SW 1271 (cell line): Measurements from ENCODE around the gene GGT5.
A peak's percentile ranks its signal among the peaks of the same experiment; 100 is the strongest.
"Not testable (repeated sequence)": the region's sequence is repeated elsewhere in the genome, so short reads cannot be mapped to it uniquely, and the experiment has no call there.

Experiments used
- DNase-seq, 2 experiments: peaks; one replicate each; lab custom pipeline; 2025; lab: John Stamatoyannopoulos, UW

GGT5 gene

GRCh38 chr22:24183321-24184031, 61.4 kb downstream of the GGT5 start:
- no peak for DNase-seq

- DNase-seq, result not testable (repeated sequence)
Observed at GRCh38 chr22:24182900-24183246, 62.0 kb downstream of the GGT5 start.

GRCh38 chr22:24181996-24182899, 62.6 kb downstream of the GGT5 start:
- no peak for DNase-seq

- DNase-seq, result no peak
Observed at GRCh38 chr22:24181088-24181995, 63.5 kb downstream of the GGT5 start, which contains the start of gene SUSD2. TSS of gene SUSD2 (plus strand) at chr22:24181487. CDS start at chr22:24181520, 33 bp downstream.

- DNase-seq, result no peak
Observed at GRCh38 chr22:24180316-24181087, 64.4 kb downstream of the GGT5 start.

GRCh38 chr22:24179478-24180210, 65.2 kb downstream of the GGT5 start:
- no peak for DNase-seq

- no peak for DNase-seq
Observed at GRCh38 chr22:24178502-24179440, 66.1 kb downstream of the GGT5 start.

GRCh38 chr22:24178021-24178431, 66.9 kb downstream of the GGT5 start:
- no peak for DNase-seq

GRCh38 chr22:24177456-24177855, 67.4 kb downstream of the GGT5 start:
- no peak for DNase-seq

GRCh38 chr22:24177045-24177444, 67.8 kb downstream of the GGT5 start:
- no peak for DNase-seq

GRCh38 chr22:24176630-24177029, 68.3 kb downstream of the GGT5 start:
- DNase-seq, result no peak

- no peak for DNase-seq
Observed at GRCh38 chr22:24176040-24176439, 68.8 kb downstream of the GGT5 start.

GRCh38 chr22:24175160-24175808, 69.6 kb downstream of the GGT5 start:
- DNase-seq, result peak in 1 of 2 experiments; percentile 39

GRCh38 chr22:24171822-24172221, 73.1 kb downstream of the GGT5 start:
- no peak for DNase-seq

GRCh38 chr22:24170632-24171031, 74.2 kb downstream of the GGT5 start:
- no peak for DNase-seq

GRCh38 chr22:24170188-24170587, 74.7 kb downstream of the GGT5 start:
- DNase-seq, result no peak
